Limb (tissue), 2 donors: ENCODE results near the gene ZMIZ1.

Source experiments
- DNase-seq, 2 donors: peaks; one replicate each; pipeline ENCODE4 v3.0.0-alpha.2; 2016; ENCODE audit errors: extremely low spot score in 2 of 2

ZMIZ1 gene

DNA sequence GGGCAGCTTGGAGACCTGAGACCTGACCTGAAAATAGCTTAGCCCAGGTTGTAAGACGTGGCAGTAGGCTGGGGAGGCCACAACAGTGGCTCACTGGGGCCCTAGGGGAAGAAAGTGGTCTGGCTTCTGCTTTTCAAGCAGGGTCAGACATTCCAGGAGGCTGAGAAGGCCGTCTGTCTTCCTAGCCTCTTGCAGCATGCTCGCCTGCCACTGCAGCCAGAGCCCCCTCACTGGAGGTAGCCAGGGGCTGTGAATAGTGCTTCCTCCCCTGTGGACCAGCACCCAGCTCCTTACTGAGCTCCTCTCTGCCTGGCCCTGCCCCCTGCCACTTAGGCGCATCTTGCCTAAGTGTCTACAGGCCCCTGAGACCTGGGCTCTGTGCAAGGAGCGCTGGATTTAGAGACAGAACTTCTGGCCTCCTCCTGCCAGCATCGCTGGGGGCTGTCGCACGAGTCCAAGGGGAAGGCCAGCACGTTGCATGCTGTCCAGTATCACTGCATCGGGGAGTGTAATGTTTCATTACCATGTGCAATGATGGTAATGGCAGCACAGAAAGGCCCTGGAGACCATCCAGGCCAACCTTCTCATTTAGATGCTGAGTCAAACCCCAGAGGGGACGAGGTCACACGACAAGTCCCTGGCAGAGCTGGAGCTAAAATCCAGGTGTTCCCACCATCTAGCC is 12.7 kb downstream of the ZMIZ1 start:
- no peak for DNase-seq

DNA sequence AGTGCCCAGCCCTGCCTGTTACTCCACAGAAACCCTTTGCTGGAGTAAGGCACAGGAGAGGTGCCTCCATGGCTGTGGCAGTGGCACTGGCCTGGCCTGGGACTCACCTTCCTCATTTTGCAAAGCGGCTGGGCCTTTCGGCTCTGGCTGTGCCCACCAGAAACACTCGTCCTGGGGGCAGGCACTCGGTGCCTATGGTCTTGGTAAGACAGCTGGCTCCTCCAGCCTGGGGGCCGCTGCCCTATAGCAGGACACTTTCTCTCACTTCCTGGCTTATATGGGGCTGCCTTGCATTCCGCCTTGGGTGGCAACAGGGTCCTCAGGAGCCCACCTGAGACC is 13.2 kb downstream of the ZMIZ1 start:
- no peak for DNase-seq

GRCh38 chr10:79082631-79083596 is 14.1 kb downstream of the ZMIZ1 start:
- no peak for DNase-seq

DNA sequence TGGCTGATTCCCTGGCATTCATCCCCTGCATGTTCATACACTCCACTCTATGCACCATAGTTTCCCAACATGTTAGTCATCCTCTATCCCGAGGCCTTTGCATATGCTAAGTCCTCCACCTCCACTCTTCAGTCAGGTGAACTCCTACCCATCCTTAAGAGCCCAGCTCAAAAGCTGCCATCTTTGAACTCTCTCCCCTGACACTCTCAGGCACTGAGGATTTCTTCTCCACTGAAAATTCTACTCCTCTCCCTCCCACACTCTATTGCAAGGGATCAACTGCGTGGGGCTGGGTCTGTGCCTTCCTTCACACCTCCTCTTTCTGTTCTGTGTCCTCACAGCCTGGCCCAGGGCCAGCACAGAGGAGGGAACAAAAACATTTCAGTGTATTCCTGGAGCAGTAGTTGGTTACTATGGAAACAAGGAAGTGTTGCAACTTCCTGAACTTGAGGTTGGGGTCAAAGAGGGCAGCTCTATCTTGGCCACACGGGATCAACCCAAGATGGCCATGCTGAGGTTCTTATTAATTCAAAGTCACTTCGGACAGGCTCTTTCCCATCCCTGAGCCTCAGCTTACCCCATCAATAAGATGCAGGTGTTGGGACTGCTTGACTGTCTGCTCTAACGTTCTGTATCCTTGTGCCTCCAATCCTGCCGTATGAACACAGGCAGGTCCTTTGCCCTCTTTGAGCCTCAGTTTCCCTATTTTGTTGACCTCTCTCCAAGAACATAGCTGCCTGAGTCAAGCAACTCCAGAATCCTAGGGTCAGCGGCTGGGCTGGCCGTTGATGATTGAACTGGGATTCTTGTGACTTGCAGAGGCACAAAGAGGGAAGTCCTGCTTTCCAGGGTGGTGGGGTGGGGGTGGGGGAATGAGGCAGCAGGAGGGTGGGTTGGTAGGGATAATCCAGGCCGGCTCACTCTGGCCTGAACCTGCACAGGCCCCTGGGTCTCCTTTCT is 15.5 kb downstream of the ZMIZ1 start:
- DNase-seq = peak; percentile 30 to 72

GRCh38 chr10:79084972-79085597 is 16.3 kb downstream of the ZMIZ1 start:
- DNase-seq = no peak

GRCh38 chr10:79086822-79087221 is 18.1 kb downstream of the ZMIZ1 start:
- no peak for DNase-seq

GRCh38 chr10:79087721-79088120 is 19.0 kb downstream of the ZMIZ1 start:
- DNase-seq = no peak

GRCh38 chr10:79088176-79088575 is 19.4 kb downstream of the ZMIZ1 start:
- no peak for DNase-seq

- DNase-seq = no peak
Measured at GRCh38 chr10:79088613-79089355, 20.0 kb downstream of the ZMIZ1 start.

- DNase-seq = no peak
Measured at GRCh38 chr10:79089632-79090031, 20.9 kb downstream of the ZMIZ1 start.

DNA sequence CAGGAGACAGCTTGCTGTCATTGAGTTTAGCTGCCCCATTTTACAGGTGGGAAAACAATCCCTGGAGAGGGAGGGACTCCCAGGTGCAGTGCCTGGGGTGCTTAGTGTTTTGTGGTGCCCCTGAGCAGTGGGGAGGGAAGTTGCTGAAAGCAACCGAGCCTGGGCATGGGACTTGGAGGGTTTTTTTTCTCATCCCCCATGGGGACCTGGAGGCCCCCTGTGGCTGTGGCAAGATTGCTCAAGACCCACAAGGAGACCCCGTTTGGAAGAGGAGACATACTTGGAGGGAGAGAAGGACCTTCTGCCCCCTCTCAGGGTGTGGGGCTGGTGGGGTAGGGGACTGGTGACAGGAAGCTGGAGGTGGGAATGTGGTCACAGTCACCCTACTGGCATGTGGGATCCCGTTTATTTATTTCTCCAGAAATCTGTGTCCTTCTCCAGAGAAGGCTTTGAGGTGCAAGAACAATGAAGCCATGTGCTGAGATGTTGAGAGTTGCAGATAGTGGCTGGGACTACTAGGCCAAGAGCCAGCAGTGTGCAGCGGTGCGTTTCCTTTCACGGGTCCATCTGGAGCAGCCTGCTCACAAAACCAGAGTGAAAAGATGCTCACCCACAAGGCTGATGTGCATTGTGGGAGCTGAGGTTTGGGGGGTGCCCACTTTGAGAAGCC is 21.5 kb downstream of the ZMIZ1 start:
- peak in 1 of 2 donors; percentile 59 for DNase-seq

DNA sequence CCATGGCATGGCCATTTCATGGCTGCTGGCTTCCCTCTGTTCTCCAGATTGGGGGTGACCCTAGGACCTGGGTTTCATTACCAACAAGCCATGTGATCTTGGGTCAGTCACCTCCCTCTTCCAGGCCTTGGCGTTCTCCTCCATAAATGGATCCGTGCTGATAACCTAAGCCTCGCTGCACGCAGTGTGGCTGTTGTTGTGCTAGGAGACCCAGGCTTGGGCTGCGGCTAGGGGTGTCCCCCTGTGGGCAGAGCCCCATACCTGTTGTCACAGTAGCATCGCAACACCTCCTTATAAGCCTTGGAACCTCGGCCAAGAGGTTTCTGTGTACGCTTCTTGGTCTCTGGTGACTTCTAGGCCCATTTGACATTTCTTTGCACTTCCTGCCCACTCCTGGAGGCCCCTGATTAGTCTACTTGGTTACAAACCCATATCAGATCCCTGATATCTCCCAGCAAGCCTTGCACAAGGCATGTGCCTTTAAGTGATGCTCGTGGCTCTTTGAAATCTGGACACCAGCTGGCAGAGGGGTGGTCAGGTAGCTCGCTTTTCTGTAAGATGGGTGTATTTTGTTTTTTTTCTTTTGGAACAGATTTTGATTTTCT is 23.6 kb downstream of the ZMIZ1 start:
- DNase-seq = no peak

GRCh38 chr10:79093658-79094411 is 25.1 kb downstream of the ZMIZ1 start:
- no peak for DNase-seq

- no peak for DNase-seq
Measured at GRCh38 chr10:79094412-79095175, 25.8 kb downstream of the ZMIZ1 start.

- no peak for DNase-seq
Measured at GRCh38 chr10:79095316-79095715, 26.6 kb downstream of the ZMIZ1 start.

GRCh38 chr10:79096514-79096913 is 27.7 kb downstream of the ZMIZ1 start:
- DNase-seq = no peak

DNA sequence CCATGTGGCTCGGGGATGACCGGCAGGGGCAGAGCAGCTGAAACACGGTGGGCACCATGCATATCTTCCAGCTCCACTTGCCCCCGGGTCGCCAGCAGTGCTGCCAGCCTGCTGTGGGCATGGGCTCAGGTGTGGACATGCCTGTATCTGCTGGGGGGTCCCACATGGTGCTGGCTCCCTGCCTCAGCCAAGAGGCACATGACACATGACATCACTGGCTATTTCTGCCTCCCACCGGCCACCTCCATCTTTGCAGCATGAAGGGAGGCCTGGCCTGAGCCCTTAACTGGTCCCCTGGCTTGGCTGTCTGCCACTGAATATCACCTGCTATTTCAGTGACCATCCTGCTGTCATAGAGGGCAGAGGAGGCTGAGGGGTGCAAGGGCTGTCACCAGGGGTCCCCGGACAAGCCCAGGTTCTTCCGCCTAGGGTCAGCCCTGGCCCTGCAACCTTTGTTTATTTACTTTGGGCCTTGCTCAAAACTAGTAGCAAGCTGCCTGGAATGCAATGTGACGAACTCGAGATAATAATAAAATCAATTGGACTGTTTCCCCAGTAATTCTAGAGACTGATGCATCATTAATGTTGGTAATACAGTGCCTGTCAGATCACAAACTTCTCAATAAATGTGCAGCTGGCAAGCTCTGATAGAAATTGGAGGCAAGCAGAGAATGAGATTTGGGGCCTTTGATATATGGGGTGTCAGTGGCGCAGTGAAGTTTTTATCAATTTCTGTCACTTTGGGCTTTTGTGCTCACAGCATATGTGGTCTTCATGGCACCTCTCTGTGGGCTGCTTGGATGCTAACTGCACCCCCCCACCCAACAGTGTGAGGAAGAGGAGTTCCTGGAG is 28.5 kb downstream of the ZMIZ1 start:
- DNase-seq = no peak
